G401 (cell line): ENCODE measurements around the gene LCNL1. TPM values are rescaled to one million over a fixed set of nuclear protein-coding genes. Genes with fewer than 3 reads are reported as not detected.

Source experiments
- DNase-seq: peaks from one replicate; pipeline ENCODE4 v3.0.0-alpha.2; 2015; ENCODE audit warnings: low spot score
- in situ Hi-C: cut with HindIII; loops from 2 replicates; pipeline ENCODE4 v1.10.0; 2016; ENCODE audit warnings: low sequenced_read_pairs, mixed read lengths
- total RNA-seq: library from RNA; depleted of rRNA; stranded (reverse); fragments of >200 nt; shearing (Covaris generic); gene quantifications from 2 replicates; pipeline ENCODE4 v1.2.3, GENCODE V29; 2014

Gene LCNL1
- total RNA-seq, 1 experiment from 2014 or later = not detected

DNA sequence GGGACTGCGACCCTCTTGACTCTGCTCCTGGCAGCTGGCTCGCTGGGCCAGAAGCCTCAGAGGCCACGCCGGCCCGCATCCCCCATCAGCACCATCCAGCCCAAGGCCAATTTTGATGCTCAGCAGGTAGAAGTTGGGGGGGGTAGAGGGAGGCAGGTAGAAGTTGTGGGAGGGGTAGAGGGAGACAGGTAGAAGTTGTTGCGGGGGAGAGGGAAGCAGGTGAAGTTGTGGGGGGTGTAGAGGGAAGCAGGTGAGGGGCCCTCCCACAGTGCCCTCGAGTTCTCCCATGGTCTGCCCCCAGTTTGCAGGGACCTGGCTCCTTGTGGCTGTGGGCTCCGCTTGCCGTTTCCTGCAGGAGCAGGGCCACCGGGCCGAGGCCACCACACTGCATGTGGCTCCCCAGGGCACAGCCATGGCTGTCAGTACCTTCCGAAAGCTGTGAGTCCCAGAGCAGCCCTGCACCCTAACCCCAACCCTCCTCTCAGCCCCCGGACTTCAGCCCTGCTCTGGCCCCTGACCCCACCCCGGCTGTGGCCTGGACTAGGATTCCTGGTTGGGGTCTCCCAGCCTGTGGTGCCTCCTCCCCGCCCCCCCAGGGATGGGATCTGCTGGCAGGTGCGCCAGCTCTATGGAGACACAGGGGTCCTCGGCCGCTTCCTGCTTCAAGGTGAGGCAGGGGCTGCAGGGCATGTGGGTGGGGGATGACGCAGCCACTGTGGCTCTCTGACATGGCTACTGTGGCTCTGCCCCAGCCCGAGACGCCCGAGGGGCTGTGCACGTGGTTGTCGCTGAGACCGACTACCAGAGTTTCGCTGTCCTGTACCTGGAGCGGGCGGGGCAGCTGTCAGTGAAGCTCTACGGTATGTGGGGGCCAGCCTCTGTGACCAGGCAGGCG, 37.2 kb upstream of the LCNL1 start:
- DNase-seq = no peak
- in situ Hi-C loops = loop anchor here (25.0 kb wide), 2 partner anchors 92 to 217 kb away; partner anchors contain the start of genes ABCA2, FUT7, LRRC26 and NPDC1

DNA sequence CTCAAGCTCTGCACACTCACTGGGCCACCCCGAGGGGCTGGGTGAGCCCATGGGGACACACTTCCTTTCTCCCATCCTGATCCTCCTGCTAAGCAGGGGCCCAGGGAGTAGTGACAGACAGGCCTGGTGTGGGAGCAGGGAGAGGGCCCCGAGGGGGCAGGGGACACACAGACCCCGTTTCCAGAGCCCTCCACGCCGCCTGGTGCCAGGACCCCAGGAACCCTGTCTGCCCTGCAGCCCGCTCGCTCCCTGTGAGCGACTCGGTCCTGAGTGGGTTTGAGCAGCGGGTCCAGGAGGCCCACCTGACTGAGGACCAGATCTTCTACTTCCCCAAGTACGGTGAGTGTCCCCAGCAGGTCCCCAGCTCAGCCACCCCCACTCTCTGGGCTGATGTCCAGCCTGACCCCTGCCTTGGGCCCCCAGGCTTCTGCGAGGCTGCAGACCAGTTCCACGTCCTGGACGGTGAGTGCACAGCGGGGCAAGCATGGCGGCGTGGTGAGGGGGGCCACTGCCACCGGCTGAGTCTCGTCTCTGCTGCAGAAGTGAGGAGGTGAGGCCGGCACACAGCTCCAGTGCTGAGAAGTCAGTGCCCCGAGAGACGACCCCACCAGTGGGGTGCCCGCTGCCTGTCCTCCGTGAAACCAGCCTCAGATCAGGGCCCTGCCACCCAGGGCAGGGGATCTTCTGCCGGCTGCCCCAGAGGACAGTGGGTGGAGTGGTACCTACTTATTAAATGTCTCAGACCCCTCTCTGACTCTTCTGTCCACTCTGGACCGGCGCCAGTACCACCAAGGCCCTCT, 36.4 kb upstream of the LCNL1 start:
- no peak for DNase-seq
- in situ Hi-C loops = loop anchor here (25.0 kb wide), 2 partner anchors 91 to 216 kb away; partner anchors contain the start of genes ABCA2, FUT7, LRRC26 and NPDC1

- DNase-seq = peak; percentile 79
- in situ Hi-C loops = loop anchor here (25.0 kb wide), 2 partner anchors 90 to 215 kb away; partner anchors contain the start of genes ABCA2, FUT7, LRRC26 and NPDC1
Observed at GRCh38 chr9:136947028-136947891, 35.5 kb upstream of the LCNL1 start.

GRCh38 chr9:136947955-136948510, 34.8 kb upstream of the LCNL1 start:
- in situ Hi-C loops = loop anchor here (25.0 kb wide), 2 partner anchors 89 to 214 kb away; partner anchors contain the start of genes ABCA2, FUT7, LRRC26 and NPDC1
- peak; percentile 63 for DNase-seq

- no peak for DNase-seq
- in situ Hi-C loops = loop anchor here (25.0 kb wide), 2 partner anchors 88 to 213 kb away; partner anchors contain the start of genes ABCA2, FUT7, LRRC26 and NPDC1
Observed at GRCh38 chr9:136949239-136949816, 33.5 kb upstream of the LCNL1 start.

DNA sequence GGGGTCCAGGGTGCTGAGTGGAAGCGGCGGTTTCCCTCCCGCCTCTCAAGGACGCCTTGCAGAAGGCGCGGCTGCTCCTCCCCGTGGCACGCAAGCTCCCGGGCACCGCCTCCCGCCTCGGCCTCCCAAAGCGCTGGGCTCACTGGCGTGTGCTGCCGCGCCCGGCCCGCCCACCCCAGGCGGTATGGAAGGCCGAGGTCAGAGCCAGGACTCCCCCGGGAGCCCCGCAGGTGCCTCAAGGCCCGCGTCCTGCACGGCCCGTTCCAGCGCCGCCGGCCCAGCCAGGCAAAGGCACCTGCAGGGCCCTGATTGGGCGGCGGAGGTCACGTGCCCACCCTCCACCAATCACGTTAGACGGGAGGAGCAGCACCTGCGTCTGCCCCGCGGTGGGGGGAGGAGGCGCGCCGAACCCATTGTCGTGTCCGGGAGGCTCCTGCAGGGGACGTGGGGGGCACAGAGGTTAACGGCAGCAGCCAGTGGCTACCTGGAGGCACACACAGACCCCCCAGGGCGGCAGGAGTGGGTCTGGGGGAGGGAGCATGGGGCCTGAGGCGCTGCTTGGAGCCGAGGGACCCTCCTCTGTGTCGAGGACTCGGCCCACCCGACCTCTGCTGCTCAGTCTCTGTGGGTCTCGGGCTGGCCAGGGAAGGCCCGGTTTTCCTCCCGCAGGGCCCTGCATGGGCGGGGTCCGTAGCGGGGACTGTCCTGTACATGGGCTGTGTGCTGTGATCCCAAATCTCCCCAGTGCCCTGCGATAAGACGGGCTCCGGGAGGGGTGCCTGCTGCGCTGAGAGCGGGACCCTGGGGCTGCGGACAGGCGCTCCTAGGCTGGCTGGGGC, 32.8 kb upstream of the LCNL1 start:
- in situ Hi-C loops = loop anchor here (25.0 kb wide), 2 partner anchors 87 to 212 kb away; partner anchors contain the start of genes ABCA2, FUT7, LRRC26 and NPDC1
- DNase-seq = peak; percentile 97

- no peak for DNase-seq
- in situ Hi-C loops = no loop called here
Observed at GRCh38 chr9:136950656-136951276, 32.0 kb upstream of the LCNL1 start.

DNA sequence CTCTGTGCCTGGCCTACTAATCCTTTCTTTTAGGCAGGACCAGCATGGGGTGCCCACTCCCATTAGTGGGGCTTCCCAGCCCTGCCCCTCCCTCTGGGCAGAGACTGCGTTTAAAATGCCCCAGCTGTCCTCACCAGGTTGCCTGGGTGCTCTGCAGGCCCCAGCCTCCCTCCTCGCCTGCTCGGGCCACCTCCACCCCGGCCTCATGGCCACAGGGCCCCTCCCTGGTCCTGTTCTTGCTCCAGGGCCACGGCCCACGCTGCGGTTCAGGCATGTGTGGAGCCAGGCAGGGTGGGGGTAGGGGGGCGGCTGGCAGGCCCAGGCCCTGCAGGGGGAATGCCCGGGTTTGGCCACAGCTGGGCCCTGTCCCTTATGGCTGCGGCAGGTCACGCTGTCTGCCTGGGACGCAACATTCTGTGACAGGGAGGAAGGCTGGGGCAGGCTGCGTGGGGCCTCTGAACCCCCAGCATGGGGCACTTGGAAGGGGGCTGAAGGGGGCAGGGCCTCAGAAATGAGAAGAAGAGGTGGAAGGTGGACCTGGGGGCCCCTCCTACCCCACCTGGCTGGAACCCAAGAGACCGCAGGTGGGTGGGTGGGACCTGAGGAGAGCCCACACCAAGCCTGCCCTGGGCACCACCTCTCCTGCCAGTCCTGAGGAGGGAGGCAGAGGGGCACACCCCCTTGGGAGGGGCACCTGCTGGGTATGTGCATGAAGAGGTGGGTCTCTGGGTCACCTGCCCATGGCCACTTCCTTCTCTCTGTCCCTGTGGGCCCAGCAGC, 31.1 kb upstream of the LCNL1 start, which contains the start of gene LCN12:
LCN12 (plus strand) TSS at position 733 of the 780 bp plus-strand sequence. CDS start 55 bp downstream, outside the sequence.
- DNase-seq = no peak
- in situ Hi-C loops = no loop called here

GRCh38 chr9:136952321-136952850, 30.4 kb upstream of the LCNL1 start:
- no peak for DNase-seq
- in situ Hi-C loops = no loop called here

- DNase-seq = no peak
- in situ Hi-C loops = no loop called here
Observed at GRCh38 chr9:136952876-136953770, 29.7 kb upstream of the LCNL1 start.

- in situ Hi-C loops = no loop called here
- DNase-seq = no peak
Observed at GRCh38 chr9:136953771-136954269, 29.0 kb upstream of the LCNL1 start.

DNA sequence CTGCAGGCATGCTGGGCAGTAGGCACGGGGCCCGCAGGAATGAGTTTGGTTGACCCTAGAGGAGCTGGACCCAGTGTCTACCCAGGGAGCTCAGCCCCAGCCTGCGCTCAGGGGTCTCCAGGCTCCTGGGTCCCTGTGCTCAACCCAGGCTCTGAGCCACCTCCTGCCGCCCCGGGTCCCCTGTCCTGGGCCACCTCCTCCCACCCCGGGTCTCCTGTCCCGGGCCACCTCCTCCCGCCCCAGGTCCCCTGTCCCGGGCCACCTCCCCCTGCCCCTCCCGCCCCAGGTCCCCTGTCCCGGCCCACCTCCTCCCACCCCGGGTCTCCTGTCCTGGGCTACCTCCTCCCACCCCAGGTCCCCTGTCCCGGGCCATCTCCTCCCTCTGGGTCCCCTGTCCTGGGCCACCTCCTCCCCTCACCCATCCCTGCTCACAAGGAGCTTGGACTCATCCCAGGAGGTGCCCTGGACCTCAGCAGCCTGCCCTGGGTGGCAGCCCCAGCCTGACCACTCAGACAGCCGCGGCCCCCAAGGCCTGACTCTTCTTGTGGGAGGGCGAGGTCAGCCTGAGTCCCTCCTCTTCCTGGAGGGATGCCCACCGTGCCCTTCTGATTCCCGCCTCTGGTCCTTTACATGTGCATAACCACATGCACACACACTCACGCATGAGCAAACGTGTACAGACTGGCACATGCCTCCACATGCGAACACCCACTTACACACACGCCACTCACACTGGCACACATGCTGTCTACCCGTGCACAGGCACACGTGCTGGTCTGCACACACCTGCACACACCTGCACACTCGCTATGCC, 28.3 kb upstream of the LCNL1 start:
- in situ Hi-C loops = no loop called here
- DNase-seq = no peak

DNA sequence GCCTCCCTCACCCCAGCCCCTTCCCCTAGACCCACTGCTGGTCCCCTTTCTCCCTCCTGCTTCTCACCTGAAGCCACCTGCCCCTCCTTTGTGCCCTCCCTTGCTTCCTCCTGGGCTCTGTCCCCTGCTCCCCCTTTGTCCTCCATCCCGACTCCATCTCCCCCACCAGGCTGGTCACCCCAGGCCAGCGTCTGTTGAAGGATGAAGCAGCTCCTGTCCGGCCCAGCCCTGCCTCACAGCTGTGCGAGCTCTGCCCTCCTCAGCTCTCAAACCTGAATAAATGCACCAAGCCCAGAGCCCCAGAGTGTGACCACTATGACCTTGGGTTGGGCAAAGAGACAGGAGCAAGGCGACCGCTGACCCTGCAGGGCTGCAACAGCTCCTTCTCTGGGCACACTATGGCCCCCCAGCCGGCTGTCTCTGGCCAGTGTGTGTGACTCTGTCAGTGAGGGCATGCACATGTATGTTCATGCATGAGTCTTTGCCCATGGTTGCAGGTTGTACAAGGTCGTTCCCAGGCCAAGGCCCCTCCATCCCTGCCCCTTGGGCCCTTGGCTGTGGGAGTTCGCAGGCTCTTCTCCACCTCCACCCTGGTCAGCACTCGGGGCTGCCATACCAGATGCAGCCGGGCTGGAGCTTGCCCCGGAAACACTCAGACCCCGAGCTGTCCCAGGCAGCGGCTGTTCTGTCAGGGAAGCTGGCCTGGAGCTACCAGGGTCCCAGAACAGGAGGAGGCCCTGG, 27.4 kb upstream of the LCNL1 start:
- no peak for DNase-seq
- in situ Hi-C loops = no loop called here
